ENCODE results near the gene IGFBP1.
"Not testable (repeated sequence)": the region's sequence is repeated elsewhere in the genome, so short reads cannot be mapped to it uniquely, and the experiment has no call there.

DNA sequence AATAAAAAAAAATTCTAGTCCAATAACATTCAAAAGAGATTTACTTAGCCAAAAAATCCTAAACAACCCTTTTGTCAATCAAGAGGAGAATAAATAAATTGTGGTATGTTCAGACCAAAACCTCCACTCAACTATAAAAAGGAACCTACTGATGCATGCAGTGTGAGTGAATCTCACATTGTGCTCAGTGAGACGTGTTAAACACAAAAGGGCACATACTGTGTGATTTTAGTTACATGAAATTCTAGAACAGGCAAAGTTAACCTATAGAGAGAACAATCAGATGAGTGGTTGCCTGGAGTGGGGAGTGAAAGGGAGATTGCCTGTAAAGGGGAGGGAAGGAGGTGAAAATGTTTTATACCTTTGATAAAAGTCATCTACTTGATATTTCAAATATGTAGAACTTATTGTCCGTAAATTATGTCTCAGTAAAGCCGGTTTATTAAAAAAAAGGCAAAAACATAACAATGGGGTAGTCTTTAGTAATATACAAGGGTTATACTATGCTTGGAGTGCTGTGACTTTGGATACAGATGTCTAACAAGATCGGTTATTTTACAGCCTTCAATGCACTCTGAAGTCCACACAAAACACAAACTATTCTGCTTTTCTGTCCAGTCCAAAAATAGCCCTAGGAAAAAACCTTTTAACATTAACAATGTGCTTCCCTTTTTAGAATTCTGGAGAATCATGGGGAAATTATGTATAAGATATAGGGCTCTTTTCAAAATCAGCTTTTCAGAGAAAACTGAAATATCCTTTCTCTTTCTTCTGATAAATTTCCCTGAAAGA, 46.2 kb upstream of the IGFBP1 start:
- TF ChIP-seq TAL1 (IDR thresholded peaks at IDR 0.05); DDX20 (tag; IDR thresholded peaks at IDR 0.05; ENCODE audit: low read depth): not testable (repeated sequence)
- TF ChIP-seq, protein P1, sequence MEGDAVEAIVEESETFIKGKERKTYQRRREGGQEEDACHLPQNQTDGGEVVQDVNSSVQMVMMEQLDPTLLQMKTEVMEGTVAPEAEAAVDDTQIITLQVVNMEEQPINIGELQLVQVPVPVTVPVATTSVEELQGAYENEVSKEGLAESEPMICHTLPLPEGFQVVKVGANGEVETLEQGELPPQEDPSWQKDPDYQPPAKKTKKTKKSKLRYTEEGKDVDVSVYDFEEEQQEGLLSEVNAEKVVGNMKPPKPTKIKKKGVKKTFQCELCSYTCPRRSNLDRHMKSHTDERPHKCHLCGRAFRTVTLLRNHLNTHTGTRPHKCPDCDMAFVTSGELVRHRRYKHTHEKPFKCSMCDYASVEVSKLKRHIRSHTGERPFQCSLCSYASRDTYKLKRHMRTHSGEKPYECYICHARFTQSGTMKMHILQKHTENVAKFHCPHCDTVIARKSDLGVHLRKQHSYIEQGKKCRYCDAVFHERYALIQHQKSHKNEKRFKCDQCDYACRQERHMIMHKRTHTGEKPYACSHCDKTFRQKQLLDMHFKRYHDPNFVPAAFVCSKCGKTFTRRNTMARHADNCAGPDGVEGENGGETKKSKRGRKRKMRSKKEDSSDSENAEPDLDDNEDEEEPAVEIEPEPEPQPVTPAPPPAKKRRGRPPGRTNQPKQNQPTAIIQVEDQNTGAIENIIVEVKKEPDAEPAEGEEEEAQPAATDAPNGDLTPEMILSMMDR (IDR thresholded peaks at IDR 0.05 in 2 of 3, conservative IDR thresholded peaks at IDR 0.05 in 1 of 3; ENCODE audit: insufficient read depth in 2 of 3, low read depth in 1 of 3, low read length in 3 of 3), result not testable (repeated sequence)
- TF ChIP-seq, protein P2, sequence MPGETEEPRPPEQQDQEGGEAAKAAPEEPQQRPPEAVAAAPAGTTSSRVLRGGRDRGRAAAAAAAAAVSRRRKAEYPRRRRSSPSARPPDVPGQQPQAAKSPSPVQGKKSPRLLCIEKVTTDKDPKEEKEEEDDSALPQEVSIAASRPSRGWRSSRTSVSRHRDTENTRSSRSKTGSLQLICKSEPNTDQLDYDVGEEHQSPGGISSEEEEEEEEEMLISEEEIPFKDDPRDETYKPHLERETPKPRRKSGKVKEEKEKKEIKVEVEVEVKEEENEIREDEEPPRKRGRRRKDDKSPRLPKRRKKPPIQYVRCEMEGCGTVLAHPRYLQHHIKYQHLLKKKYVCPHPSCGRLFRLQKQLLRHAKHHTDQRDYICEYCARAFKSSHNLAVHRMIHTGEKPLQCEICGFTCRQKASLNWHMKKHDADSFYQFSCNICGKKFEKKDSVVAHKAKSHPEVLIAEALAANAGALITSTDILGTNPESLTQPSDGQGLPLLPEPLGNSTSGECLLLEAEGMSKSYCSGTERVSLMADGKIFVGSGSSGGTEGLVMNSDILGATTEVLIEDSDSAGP (CRISPR knock-in tag; IDR thresholded peaks at IDR 0.05), result not testable (repeated sequence)

Measured in K562 (cell line).